PFSK-1 (cell line): ENCODE results near the gene CC2D1B.

Source experiments
- FOXP2 ChIP-seq: optimal IDR thresholded peaks from 2 replicates; pipeline ENCODE3; 2011; ENCODE audit warnings: borderline replicate concordance, control low read depth, inconsistent platforms; ENCODE audit not compliant: insufficient read depth; ENCODE audit errors: extremely low read length, extremely low read depth
- POLR2AphosphoS5 ChIP-seq: IDR thresholded peaks from 2 replicates; pipeline ENCODE4 v1.6.1; 2012; ENCODE audit warnings: low read depth, mild to moderate bottlenecking, control low read depth, low read length, moderate library complexity
- REST ChIP-seq, 2 experiments: IDR thresholded peaks; 2 replicates each; pipeline versions ENCODE4 v1.6.1 to v1.8.0; 2011 to 2012; ENCODE audit warnings: low read depth in 2 of 2, low read length in 2 of 2, control low read depth in 1 of 2, inconsistent platforms in 1 of 2, mild to moderate bottlenecking in 1 of 2, moderate library complexity in 1 of 2; ENCODE audit not compliant: insufficient read depth in 1 of 2
- SIN3A ChIP-seq: IDR thresholded peaks from 2 replicates; pipeline ENCODE4 v1.6.1; 2012; ENCODE audit warnings: mild to moderate bottlenecking, low read length, moderate library complexity, borderline replicate concordance; ENCODE audit not compliant: insufficient read depth
- TAF1 ChIP-seq: IDR thresholded peaks from 2 replicates; pipeline ENCODE4 v1.6.1; 2012; ENCODE audit warnings: low read length, control low read depth, borderline replicate concordance; ENCODE audit not compliant: insufficient read depth

CC2D1B gene

DNA sequence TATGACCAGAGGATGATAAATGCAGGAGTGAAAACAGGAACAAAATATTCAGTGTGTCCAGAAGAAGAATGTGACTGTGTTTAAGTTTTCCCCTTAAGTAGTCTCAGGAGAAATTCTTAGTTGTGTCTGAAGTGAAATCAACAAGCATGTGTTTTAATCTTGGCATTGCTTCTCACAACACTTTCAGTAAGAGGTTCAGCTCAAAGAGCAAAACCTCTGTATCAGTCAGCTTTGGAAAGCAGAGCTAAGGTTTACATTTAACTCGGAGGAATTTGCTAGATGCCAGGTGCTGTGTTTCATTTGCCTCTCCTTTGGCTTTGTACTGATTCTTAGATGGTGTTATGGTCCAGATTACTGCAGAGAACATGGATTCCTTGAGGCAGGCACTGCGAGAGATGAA is 28.6 kb downstream of the CC2D1B start:
- TF ChIP-seq POLR2AphosphoS5 (no peak), TAF1 (no peak), SIN3A (no peak), FOXP2 (no peak), REST (IDR thresholded peaks at IDR 0.05; ENCODE audit: insufficient read depth in 1 of 2, low read depth in 2 of 2, low read length in 2 of 2) (no peak)

- TF ChIP-seq SIN3A (no peak), POLR2AphosphoS5 (no peak), REST (IDR thresholded peaks at IDR 0.05; ENCODE audit: insufficient read depth in 1 of 2, low read depth in 2 of 2, low read length in 2 of 2) (no peak), TAF1 (no peak), FOXP2 (no peak)
Observed at GRCh38 chr1:52334906-52335528, 31.0 kb downstream of the CC2D1B start.

GRCh38 chr1:52332411-52332810 is 33.6 kb downstream of the CC2D1B start:
- TF ChIP-seq FOXP2: no peak
- TF ChIP-seq TAF1: no peak
- TF ChIP-seq REST (IDR thresholded peaks at IDR 0.05; ENCODE audit: insufficient read depth in 1 of 2, low read depth in 2 of 2, low read length in 2 of 2): no peak

- TF ChIP-seq POLR2AphosphoS5: no peak
- TF ChIP-seq FOXP2: no peak
- TF ChIP-seq REST (IDR thresholded peaks at IDR 0.05; ENCODE audit: insufficient read depth in 1 of 2, low read depth in 2 of 2, low read length in 2 of 2): no peak
- TF ChIP-seq SIN3A: no peak
- TF ChIP-seq TAF1: no peak
Observed at GRCh38 chr1:52328615-52329014, 37.4 kb downstream of the CC2D1B start.

GRCh38 chr1:52325786-52326185 is 40.2 kb downstream of the CC2D1B start:
- no peak for TF ChIP-seq SIN3A
- no peak for TF ChIP-seq POLR2AphosphoS5
- no peak for TF ChIP-seq TAF1
- TF ChIP-seq REST (IDR thresholded peaks at IDR 0.05; ENCODE audit: insufficient read depth in 1 of 2, low read depth in 2 of 2, low read length in 2 of 2): no peak
- no peak for TF ChIP-seq FOXP2
